ENCODE results near the gene BMP8A.
"Not testable (repeated sequence)": the region's sequence is repeated elsewhere in the genome, so short reads cannot be mapped to it uniquely, and the experiment has no call there.

GRCh38 chr1:39515131-39516086 lies 24.0 kb downstream of the BMP8A start:
- not testable (repeated sequence) for TF ChIP-seq CTCF (optimal IDR thresholded peaks at IDR 0.05 in 1 of 3, IDR thresholded peaks at IDR 0.05 in 1 of 3, conservative IDR thresholded peaks at IDR 0.05 in 1 of 3; ENCODE audit: extremely low read depth in 1 of 3, insufficient read depth in 2 of 3, low read length in 3 of 3); EZH2 (IDR thresholded peaks at IDR 0.05; ENCODE audit: low read length)

Data from keratinocyte (primary cell).